NCI-H460 (cell line): ENCODE data around the gene PAPOLB. TPM values are rescaled to one million over a fixed set of nuclear protein-coding genes. Genes with fewer than 3 reads are reported as not detected.

Experiments used
- small RNA-seq, 2 experiments: library from RNA; depleted of rRNA; stranded (forward); fragments of <200 nt; gene quantifications; one replicate each; pipeline ENCODE3, GENCODE V24; 2014
- total RNA-seq: library from RNA; depleted of rRNA; stranded (reverse); fragments of >200 nt; shearing (Covaris generic); gene quantifications from 2 replicates; pipeline ENCODE4 v1.2.3, GENCODE V29; 2014; rRNA removed

The PAPOLB gene
- total RNA-seq, 1 experiment from 2014 or later = 0.30 TPM

Small RNA genes within 50 kb of the gene (small RNA-seq; reads per million reads assigned to genes)
- 0 reads per million in 2 experiments for gene RF00019

Other genes starting within 250 kb of the PAPOLB start
- gene FOXK1, start 179.7 kb downstream of the PAPOLB start, total RNA-seq = 37.9 and 40.6 TPM in 2 replicates
- 12.9 and 14.0 TPM in 2 replicates for gene AP5Z1, start 86.4 kb downstream of the PAPOLB start, total RNA-seq
- 11.5 and 13.1 TPM in 2 replicates for gene RADIL, start 21.7 kb upstream of the PAPOLB start, total RNA-seq
- gene MMD2, start 97.2 kb upstream of the PAPOLB start, total RNA-seq = not detected in 2 replicates
- 11.3 and 15.0 TPM in 2 replicates for gene RBAK, start 183.8 kb upstream of the PAPOLB start, total RNA-seq